Stimulated activated CD8-positive, alpha-beta memory T cell treated with anti-CD3 and anti-CD28 coated beads, Interleukin-4, amount 100 ng/mL, for 4 hours (primary cell): ENCODE data around the gene INO80B.
"Not testable (repeated sequence)": the region's sequence is repeated elsewhere in the genome, so short reads cannot be mapped to it uniquely, and the experiment has no call there.

ENCODE experiments used
- DNase-seq, 2 donors: peaks; one replicate each; pipeline ENCODE4 v3.0.0-alpha.2; 2020; ENCODE audit warnings: low read depth in 2 of 2, low spot score in 1 of 2

Gene INO80B

DNA sequence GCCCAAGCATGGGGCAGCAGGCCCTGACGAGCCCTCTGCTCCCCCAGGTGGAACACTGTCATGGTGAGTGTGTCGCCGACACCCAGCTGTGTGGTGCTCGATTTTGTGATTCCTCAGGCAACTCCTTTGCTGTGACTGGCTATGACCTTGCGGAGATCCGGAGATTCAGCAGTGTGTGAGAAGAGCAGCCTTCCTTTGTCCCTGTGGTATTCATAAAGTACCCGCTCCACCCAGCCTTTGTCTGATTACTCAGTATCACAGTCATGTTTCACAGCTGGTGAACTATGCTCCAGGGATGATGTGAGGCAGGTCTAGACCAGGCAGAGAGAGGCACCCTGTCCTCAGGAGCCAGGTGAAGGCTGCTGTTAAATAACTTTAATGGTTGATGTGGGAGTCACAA is 29.4 kb upstream of the INO80B start:
- DNase-seq, result no peak

DNA sequence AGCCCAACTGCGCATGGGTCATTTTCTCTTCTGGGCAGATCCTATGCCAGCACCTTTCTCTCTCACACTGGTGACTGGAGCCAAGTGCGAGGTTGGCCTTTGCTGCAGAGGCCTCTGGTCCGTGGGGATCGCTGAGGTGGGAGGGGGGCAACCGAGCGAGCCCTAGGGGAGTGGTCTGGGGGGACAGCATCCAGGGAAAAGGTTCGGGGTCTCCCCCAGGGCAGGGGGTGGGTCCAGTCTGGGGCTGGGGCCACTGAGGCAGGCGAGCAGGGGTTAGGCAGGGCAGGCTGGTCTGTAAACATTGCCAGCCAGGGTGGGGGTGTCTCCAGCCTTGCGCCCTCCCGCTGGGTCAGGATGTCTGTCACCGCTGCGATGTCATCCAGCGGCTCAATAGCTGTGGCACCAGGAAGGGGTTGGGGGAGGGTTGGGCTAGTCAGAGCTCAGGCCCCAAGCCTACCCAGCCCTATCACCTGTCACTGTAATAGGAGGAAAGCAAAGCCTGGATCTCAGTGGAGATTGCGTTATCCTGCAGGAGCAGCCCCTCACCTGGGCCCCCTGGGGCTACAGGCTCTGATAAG is 28.6 kb upstream of the INO80B start:
- DNase-seq, result no peak

DNA sequence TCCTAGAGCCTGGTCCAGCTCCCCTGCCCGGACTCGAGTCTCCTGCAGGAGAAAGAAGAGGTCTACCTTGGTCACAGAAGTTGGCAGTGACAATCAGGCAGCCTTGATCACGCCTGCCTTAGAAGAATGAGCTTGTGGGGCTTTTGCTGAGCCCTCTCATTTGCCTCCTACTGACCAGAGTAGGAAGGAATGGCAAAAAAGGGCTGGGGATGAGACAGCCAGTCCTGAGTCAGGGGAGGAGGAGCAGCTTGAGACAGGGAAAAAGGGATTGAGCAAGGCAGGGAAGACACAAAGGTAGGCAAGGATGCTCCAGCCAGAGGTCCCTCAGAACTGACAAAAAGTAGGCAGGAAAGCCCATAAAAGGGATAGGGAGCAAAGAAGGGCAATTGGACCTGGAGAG is 27.3 kb upstream of the INO80B start:
- no peak for DNase-seq

- no peak for DNase-seq
These were observed 26.2 kb upstream of the INO80B start for GRCh38 chr2:74428675-74429074.

DNA sequence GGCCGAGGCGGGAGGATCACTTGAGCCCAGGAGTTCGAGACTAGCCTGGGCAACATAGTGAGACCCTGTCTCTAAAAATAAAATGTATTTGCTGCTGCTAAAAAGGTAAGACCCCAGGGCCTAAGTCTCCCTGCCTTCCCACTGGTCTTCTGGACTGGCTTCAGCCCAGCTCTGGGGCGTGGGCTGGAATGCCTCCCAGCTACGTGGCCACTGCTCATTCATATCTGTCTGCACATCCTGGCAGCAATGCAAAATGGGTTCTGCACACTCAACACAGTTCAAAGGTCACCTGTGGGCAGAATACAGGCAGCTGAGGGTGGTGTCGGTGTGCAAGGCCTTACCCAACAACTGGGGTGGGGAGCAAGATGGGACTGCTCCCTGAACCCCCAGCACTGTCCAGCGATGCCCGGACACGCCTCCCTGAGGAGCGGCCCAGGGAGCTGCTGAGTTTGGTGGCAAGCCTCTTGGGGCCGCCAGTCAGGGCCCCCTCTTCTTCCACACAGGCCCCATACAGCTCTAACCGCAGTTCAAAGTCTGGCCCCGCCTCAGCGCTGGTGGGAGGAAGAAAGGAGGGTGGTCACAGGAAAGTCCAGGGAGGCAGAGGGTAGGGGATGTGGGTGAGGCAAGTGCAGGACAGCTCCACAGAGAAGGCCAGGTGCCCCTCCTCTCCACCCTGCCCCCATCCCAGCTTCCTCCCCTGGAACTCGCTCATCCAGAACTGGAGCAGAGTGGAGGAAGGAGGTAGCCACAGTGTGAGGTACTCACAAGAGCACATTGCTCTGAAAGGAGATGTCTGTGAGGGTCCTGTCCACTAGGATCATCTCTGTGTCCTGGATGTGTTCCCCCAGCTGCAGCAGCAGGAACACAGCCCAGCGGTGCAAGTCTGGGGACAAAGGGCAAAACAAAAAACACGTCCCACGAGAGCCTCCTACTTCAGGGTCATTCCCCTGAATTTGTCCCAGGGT is 25.1 kb upstream of the INO80B start:
- no peak for DNase-seq

GRCh38 chr2:74430502-74430901 is 24.4 kb upstream of the INO80B start:
- DNase-seq, result no peak

DNA sequence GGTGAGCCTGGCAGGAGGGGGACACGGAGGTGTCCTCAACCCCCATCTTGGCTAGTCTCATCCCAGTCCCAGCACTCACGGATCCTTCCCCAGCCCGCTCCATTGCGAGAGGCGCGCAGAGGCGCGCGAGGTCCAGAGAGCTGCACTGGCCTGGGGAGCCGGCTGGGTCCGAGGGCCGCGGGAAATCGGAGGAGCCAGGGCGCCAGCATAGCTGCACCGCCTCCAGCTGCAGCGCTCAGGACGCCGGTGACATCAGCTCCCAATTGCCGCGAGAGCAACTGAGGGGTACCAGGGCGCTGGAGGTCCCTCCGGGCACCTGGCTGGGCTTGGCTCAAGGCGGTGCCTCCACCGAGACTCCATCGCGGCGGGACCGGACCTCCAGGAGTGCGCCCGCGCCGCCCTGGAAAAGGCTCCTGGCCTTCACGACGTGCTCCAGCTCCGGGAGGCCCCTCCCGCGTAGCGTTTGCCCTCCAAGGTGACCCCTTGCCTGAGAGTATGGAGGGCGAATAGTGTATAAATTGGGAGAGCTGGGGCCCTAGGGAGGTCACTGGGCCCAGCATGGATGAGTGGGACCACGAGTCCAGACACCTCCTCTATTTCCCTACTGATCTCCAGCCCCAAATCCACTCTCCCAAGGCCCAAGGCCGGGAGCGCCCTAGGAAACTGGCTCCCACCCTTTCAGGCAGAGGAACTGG is 18.6 kb upstream of the INO80B start:
- DNase-seq, result no peak

DNA sequence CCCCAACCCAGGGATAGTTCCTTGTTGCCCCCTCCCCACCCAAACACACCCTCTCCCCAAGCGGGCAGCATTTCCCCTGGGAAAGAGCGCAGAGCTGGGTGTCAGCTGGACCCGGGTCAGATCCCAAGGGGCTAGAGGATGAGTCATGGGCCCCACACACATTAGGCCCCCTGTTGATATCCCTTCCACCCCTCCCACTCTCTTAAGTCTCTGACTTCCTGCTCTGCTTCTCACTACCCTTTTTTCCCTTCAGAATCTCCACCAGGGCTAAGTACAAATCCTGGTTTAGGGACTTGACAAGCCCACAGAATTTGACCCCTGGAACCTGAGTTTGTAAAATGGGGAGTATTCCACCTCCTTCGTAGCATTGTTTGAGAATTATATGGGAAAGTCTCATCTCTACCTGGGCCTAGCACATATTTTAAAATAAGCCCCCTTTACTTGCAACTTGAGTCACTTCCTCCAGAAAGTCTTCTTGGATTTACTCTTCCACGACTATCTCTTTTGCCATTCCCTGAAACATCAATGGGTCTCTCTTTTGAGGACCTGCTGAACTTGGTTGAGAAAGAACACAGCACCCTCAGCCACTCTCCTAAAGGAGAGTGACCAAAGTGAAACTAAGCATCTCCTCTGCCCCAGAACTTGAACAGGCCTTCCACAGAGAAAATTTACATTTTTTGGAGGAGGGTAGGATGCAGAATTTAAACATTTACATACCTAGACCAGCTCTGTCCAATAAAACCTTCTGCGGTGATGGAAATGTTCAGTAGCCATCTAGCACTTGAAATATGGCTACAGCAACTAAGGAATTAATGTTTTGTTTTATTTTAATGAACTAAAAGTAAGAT is 17.8 kb upstream of the INO80B start:
- no peak for DNase-seq

GRCh38 chr2:74438248-74438647 is 16.6 kb upstream of the INO80B start:
- DNase-seq, result no peak

DNA sequence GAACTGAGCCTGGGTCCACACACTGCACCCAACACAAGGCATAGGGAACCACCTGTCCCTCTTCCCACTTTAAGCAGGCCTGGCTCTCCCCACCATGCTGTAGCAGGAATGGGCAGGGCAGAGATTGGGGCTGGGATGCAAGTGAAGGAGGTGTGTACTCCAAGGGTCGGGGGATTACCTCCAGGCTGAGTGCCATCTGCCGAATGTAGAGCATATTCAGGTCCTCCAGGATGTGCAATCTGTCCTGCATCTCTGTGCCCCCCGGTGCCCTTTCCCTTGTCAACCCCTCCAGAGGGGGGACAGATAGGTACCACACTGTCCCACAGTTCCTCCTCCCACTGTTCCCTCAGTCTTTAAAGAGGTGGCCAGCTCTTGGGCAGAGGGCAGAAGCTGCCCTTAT is 15.5 kb upstream of the INO80B start:
- DNase-seq, result no peak

DNA sequence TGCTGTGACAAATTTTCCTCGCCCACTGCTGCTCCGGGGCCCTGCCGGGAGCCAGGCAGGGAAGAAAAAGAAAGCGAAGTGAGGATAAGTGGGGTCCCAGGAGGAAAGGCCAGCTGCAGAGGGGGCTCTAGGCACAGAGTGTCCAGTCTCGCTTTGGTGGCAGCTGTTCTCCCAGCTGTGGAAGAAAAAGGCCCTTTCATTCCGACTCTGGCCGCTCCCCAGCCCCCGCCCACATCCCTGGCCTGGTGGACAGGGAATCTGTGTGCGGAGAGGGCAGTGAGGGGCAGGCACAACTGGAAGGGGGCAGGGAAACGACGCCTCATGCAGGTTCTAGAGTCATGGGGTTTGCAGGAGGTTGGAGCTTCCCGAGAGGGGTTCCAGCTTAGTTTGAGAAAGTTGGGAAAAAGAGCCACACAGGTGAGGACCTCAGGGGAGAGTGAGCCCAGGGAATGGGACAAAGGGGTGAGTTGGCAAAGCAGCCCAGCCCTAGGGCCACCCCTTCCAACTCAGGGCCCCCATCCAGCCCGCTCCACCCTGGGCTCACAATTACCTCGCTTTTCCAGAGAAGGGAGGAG is 15.0 kb upstream of the INO80B start:
- DNase-seq, result no peak

- no peak for DNase-seq
These were observed 14.3 kb upstream of the INO80B start for GRCh38 chr2:74440378-74441169.

GRCh38 chr2:74441170-74441689 is 13.7 kb upstream of the INO80B start:
- no peak for DNase-seq

- no peak for DNase-seq
These were observed 13.0 kb upstream of the INO80B start, which contains the start of gene RTKN for GRCh38 chr2:74441690-74442482. Gene RTKN, minus strand, starts transcription at chr2:74441937. Its CDS starts 121 bp downstream, at chr2:74441816.

DNA sequence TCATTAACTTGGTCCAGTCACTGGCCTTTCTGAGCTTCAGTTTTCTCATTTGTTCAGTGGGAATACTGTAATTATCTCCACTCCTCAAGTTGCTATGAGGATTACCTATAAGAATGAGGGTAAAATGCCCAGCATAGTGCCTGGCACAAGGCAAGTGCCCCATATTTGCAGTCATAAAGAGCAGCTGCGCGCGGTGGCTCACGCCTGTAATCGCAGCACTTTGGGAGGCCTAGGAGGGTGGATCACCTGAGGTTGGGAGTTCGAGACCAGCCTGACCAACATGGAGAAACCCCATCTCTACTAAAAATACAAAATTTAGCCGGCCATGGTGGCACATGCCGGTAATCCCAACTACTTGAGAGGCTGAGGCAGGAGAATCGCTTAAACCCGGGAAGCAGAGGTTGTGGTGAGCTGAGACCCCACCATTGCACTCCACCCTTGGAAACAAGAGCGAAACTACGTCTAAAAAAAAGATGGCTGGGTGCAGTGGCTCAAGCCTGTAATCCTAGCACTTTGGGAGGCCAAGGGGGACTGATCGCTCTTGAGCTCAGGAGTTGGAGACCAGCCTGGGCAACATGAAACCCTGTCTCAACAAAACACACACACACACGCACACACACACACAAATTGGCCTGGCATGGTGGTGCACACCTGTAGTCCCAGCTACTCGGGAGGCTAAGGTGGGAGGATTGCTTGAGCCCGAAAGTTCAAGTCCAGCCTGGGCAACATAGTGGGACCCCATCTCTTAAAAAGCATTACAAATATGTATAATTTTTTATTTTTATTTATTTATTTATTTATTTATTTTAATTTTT is 12.2 kb upstream of the INO80B start:
- DNase-seq, result not testable (repeated sequence)

DNA sequence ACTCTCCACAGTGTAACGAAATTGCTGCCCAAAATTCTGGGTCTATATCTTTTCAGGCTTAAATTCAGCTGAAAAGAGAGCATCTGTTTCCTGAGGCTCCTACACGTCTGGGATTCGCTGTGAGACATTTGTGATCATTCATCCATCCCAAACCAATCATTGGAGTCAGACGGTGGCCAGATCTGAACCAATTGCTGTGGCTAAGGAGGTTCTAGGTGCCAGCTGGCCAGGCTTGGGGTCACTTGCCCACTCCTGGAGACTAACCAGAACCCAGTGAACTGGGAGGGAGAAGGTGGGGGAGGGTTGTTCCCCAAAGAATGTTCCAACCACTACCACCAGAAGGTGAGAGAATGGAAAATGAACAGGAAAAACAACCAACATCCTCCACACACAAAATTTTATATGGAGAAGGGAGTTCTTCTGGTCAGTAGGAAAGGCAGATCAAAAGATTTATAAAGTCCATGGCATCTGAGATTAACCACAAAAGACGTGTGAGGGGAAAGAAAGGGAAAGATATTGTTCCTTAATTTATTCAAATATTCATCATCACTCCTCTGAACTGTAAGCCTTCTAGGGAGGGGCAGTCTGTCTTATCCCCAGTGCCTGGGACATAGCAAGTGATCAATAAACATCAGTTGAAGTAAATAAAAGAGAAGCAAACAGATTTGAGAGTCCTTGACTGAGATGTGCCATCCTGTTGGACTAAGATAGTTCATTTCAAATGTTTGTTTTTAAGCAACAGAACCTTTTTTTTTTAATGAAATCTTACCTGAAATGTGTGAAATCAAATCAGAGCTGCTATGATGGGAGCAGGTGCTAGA is 10.2 kb upstream of the INO80B start:
- DNase-seq, result no peak
